TTC549 (cell line): ENCODE measurements around the gene HNRNPA1.
"Not testable (repeated sequence)": the region's sequence is repeated elsewhere in the genome, so short reads cannot be mapped to it uniquely, and the experiment has no call there.

ENCODE experiments used
- FAIRE-seq: peaks from 2 replicates; lab custom pipeline; 2012; peaks lifted over from hg19 to GRCh38; lab: Jason Lieb, UNC

Gene HNRNPA1

DNA sequence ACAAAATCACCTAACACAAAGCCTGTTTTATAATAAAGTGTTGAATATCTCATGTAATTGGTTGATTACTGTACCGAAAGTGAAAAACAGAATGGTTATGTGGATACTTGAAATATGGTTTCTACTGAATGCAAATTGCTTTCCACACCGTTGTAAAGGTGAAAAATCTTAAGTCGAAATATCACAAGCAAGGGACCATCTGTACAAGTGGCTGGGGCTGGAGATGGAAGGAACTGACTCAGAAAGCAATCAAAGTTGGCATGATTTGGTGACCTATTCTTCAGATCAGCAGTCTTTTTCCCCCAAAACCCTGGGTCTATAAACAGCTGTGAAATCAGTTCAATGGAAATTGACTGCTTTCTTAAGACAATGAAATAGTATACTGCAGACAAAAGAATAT, 4.2 kb upstream of the HNRNPA1 start:
- no peak for FAIRE-seq

GRCh38 chr12:54277823-54278276, 2.7 kb upstream of the HNRNPA1 start:
- no peak for FAIRE-seq

GRCh38 chr12:54279227-54279631, 1.3 kb upstream of the HNRNPA1 start:
- FAIRE-seq = no peak

GRCh38 chr12:54279632-54280467, 676 bp upstream of the HNRNPA1 start, which contains the start of gene CBX5:
Gene CBX5, minus strand, starts transcription at chr12:54280122. Its CDS starts 22,472 bp downstream, at chr12:54257650.
- FAIRE-seq = peak; percentile 31

GRCh38 chr12:54281261-54281638, 724 bp downstream of the HNRNPA1 start:
- not testable (repeated sequence) for FAIRE-seq

DNA sequence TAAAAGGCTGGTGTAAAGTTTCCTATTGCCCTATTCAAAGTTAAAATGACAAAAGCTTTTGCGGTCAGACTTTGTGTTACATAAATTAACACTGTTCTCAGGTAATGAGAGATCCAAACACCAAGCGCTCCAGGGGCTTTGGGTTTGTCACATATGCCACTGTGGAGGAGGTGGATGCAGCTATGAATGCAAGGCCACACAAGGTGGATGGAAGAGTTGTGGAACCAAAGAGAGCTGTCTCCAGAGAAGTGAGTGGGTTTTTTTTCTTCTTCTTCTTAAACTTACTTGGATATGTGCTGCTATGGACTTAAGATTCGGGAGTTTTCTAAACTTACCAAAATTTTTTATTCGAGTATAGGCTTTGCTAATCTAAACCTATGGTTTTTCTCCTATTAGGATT, 1.2 kb downstream of the HNRNPA1 start:
- FAIRE-seq = not testable (repeated sequence)

GRCh38 chr12:54282949-54283593, 2.5 kb downstream of the HNRNPA1 start:
- FAIRE-seq = no peak

DNA sequence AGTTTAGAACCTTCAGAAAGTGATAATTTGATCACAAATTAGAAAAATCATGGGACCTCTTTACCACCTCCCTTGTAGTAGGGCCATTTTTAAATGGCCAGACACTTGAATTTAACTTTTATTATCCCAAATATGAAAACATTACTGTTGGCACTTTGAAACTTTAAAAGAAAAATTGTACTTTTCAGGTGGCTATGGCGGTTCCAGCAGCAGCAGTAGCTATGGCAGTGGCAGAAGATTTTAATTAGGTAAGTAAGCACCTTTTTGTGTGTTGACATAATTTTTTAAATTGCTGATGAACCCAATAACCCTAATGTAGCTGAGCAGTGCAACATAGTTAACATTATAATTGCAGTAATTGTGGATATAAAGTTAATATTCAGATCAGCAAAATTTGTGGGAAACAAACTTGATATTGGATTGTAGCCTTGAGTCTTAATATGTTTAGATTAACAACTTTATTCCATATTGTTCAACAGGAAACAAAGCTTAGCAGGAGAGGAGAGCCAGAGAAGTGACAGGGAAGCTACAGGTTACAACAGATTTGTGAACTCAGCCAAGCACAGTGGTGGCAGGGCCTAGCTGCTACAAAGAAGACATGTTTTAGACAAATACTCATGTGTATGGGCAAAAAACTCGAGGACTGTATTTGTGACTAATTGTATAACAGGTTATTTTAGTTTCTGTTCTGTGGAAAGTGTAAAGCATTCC, 3.7 kb downstream of the HNRNPA1 start:
- not testable (repeated sequence) for FAIRE-seq

- no peak for FAIRE-seq
Observed at GRCh38 chr12:54285150-54286041, 4.9 kb downstream of the HNRNPA1 start.

GRCh38 chr12:54286042-54287030, 5.8 kb downstream of the HNRNPA1 start:
- no peak for FAIRE-seq

GRCh38 chr12:54287261-54288157, 7.0 kb downstream of the HNRNPA1 start:
- no peak for FAIRE-seq

GRCh38 chr12:54292083-54292930, 11.8 kb downstream of the HNRNPA1 start:
- FAIRE-seq = no peak

DNA sequence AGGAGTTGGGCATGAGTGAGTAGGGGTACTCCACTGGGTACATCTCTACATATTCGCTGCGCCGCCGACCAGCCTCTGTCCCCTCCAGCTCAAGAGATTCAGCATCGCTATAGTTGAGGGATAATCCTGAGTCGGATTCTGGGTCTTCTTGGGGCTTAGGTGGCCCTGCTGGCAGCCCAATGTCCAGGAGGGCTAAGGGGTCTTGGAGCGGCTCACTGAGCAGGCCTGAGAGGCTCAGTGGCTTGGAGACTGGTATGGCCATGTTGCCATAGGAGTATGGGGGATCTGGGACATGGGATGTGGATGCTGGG, 12.4 kb downstream of the HNRNPA1 start:
- no peak for FAIRE-seq

- FAIRE-seq = no peak
Observed at GRCh38 chr12:54294152-54294952, 13.8 kb downstream of the HNRNPA1 start.

- no peak for FAIRE-seq
Observed at GRCh38 chr12:54294953-54295566, 14.5 kb downstream of the HNRNPA1 start.

- no peak for FAIRE-seq
Observed at GRCh38 chr12:54296393-54297099, 16.0 kb downstream of the HNRNPA1 start.

DNA sequence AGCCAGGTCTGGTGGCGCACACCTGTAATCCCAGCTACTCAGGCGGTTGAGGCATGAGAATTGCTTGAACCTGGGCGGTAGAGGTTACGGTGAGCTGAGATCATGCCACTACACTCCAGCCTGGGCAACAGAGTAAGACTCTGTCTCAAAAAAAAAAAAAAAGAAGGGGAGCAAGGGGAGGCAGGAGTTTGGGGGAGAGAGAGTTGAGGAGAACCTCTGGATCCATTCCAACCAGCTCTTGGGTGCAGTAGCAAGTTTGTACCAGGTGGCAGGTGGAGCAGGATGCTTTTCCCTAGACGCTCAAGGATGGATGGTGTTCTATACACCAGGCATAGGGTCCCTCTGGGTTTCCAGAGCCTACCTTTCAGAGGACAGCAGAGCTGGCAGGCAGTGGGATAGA, 18.4 kb downstream of the HNRNPA1 start:
- no peak for FAIRE-seq
